ENCODE measurements around the gene RBMS3.

DNA sequence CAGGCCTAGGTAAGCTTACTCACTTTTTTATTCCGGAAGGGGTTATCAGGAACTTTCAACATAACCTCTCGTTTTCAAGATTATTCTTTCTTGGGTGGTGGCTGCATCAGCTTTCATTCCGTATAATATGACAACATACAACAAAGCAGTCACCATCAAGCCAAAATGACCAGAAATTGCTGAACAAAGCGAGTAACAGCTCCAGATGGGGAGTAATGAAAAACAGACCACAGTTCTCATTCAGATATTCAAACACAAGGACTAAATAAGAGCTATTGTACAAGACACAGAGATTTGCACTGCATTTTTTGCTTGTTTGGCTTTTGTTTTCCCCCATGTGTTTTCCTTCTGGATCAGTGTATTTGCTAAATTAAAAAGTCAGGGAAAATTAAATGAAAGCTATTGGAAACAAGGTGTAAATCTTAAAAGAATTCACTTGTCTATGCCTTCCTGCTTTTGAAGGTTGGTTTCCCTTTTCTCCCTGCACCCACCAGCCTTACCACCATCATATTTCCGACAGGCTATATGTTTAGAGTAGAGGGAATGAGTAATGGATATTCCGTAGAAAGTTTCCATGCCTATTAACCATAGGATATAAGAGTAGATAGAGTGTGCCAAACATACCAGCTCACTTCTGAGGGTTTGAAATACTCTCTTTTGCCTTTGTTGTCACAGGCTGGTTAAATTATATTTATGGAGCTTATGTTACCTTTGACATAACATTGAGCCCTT is 213.6 kb downstream of the RBMS3 start:
- TF ChIP-seq POLR2A (IDR thresholded peaks at IDR 0.05) (no peak), EP300 (IDR thresholded peaks at IDR 0.05) (no peak)
- TF ChIP-seq, protein P1, sequence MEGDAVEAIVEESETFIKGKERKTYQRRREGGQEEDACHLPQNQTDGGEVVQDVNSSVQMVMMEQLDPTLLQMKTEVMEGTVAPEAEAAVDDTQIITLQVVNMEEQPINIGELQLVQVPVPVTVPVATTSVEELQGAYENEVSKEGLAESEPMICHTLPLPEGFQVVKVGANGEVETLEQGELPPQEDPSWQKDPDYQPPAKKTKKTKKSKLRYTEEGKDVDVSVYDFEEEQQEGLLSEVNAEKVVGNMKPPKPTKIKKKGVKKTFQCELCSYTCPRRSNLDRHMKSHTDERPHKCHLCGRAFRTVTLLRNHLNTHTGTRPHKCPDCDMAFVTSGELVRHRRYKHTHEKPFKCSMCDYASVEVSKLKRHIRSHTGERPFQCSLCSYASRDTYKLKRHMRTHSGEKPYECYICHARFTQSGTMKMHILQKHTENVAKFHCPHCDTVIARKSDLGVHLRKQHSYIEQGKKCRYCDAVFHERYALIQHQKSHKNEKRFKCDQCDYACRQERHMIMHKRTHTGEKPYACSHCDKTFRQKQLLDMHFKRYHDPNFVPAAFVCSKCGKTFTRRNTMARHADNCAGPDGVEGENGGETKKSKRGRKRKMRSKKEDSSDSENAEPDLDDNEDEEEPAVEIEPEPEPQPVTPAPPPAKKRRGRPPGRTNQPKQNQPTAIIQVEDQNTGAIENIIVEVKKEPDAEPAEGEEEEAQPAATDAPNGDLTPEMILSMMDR (IDR thresholded peaks at IDR 0.05), result no peak
